ENCODE results near the gene ARSI.

Gene ARSI

DNA sequence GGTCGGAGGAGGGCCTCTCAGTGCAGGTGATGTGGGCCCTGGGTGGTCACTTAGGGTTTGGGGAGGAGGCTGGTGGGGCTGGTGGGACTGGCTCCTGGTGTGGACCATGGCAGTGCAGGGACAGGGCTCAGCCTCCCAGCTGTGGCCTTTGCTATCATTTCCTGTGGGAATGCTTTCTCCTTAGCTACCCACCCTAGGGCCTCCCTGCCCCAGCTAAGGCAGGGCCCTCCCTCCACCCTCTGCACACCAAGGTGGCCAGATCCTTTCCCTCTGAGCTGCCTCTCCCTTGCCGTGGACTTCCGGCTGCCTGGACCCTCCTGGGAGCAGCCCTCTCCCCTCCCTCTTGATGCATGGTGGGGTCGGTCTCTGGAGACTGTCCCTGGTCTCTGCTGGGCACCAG is 22.7 kb upstream of the ARSI start:
- no peak for DNase-seq

DNA sequence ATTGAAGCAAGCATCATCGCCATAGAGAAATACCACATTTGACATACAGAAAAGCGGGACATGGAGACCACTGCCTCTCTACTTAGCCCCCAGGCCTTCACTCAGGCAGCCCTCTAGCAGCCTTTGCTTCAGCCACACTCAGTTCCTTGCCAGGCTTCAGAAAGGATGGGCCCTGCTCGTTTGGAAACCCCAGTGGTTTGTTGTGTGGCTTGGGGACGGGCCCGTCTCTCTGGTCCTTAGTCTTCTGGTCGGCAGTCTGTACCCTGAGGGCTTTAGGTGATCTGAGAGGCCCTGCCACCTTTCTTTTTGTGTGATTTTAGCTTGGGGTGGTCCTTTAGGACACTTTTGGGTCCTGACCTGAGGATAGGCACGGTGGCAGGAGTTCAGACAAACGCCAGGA is 21.1 kb upstream of the ARSI start:
- no peak for DNase-seq

DNA sequence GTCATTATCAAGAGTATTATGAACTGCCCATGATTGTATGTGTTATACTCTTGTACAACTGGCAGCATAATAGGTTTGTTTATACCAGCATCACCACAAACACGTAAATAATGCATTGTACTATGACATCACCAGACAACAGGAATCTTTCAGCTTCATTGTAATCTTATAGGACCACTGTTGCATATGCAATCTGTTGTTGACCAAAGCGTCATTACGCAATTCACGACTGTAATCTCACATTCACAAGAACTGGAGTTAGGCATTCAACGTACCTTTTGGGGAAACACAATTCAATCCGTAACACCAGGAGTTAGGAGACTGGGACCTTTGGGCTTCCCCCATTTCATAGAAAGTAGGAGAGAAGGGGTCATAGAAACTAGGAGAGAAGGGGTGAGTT is 20.4 kb upstream of the ARSI start:
- DNase-seq = no peak

DNA sequence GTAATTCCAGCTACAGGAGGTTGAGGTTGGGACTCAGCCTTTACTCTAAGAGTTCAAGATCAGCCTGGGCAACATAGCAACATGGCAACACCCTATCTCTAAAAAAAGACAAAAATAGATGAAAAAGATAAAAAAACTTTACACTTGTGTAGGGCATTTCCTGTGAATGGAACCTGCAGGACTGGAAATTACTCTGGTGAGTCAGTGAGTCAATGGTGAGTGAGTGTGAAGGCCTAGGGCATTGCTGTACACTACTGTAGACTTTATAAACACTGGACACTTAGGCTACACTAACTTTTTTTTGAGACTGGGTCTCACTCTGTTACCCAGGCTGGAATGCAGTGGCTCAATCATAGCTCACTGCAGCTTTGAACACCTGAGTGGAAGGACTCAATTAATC is 19.5 kb upstream of the ARSI start:
- DNase-seq = no peak

DNA sequence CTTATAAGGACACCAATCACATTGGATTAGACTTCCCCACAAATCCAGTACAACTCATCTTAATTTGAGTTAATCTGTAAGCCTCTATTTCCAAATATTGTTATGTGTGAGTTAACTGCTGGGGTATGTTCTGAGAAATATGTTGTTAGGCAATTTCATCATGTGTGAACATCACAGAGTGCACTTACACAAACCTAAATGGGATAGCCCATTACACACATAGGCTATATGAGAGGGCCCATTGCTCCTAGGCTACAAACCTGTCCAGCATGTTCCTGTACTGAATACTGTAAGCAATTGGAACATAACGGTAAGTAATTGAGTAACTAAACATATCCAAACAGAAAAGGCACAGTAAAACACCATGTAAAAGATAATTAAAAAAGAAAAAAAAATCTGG is 19.1 kb upstream of the ARSI start:
- no peak for DNase-seq

DNA sequence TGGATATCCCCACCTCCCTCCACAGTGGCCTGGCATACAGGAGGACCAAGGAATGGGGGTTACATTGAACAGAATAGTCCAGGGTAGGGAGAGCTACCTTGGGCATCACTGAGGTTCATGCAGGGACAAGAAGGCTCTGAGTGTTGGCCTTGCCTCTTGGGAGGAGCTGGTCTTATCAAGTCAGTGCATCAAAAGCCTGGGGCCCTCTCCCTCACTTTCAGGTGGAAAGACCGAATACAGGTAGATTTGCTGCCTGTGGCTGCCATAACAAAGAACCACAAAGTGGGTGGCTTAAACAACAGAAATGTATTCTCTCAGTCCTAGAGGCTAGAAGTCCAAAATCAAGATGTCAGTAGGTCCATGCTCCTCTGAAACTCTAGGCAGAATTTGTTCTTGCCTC is 18.5 kb upstream of the ARSI start:
- no peak for DNase-seq

DNA sequence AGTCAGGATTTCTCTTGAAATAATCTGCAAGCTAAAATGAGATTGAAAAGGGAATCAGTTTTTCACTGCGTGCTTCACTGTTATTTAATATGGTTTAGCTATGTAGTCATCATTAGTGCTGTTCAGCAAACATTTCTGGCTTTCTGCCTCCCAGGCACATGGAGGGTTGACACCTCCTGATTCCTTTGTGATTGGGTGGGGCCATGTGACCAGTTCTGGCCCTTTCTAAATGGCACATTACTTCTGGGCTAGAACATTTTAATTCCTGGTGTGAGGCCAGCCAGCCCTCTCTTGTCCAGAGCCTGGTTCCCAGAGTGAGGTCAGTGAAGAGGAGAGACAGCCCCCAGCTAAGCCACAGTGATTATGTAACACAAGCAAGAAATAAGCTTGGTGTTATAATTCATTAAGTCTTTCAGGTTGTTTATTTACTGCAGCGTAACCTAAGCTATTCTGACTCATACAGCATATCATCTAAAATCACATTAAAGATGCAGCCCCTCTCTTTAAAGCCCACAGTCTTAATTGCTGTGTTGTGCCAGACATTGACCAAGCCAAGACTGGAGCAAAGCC is 17.4 kb upstream of the ARSI start:
- no peak for DNase-seq

DNA sequence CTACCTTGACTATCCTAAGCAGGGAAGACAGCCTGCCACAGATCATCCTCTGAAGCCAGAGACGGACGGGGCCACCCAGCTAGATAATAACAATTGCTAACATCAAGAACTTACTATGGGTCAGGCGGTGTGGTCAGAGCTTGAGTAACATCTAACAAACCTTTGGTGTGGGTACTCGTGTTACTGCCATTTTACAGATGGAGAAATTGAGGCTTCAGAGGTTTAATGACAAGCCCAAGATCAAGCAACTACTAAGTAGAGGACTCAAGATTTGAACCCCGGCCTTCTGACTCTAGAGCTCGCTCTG is 16.7 kb upstream of the ARSI start:
- no peak for DNase-seq

DNA sequence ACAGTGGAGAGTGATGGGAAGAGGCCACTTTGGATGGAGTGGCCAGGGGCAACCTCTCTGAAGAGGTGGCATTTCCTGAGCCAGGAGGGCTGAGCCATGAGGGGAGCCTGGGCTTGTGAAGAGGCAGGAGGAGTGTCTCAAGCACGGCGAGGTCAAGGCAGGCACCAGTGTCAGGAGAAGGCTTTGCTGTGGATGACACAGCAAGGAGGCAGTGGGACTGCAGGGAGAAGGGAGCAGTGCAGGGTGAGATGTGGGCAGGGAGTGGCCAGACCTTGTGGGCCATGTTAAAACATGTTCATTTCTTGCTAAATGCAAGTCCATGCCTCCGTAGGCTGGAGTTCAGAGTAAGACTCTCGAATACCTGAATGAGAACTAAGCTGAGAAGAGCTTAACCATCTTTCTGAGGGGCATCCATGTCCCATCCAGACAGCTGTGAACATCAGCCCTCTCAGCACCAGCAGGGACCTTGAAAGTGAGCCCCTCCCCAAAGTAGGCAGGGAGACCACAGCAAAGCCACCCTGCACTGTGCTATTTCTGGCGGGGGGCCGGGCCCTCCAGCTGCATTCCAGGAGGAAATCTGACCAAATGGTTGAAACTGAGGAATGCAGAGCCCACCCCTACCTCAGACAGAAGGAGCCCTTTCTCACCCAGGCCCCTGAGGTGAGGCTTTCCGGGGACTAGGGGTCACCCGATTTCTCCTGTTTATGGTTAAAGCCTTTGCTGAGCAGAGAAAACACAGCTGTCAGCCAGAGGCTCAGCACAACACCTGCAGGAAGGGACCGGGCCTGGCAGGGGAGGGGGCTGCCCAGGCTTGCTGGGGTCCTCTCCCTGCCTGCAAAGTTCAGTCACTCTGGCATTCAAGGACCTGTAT is 16.1 kb upstream of the ARSI start:
- no peak for DNase-seq

DNA sequence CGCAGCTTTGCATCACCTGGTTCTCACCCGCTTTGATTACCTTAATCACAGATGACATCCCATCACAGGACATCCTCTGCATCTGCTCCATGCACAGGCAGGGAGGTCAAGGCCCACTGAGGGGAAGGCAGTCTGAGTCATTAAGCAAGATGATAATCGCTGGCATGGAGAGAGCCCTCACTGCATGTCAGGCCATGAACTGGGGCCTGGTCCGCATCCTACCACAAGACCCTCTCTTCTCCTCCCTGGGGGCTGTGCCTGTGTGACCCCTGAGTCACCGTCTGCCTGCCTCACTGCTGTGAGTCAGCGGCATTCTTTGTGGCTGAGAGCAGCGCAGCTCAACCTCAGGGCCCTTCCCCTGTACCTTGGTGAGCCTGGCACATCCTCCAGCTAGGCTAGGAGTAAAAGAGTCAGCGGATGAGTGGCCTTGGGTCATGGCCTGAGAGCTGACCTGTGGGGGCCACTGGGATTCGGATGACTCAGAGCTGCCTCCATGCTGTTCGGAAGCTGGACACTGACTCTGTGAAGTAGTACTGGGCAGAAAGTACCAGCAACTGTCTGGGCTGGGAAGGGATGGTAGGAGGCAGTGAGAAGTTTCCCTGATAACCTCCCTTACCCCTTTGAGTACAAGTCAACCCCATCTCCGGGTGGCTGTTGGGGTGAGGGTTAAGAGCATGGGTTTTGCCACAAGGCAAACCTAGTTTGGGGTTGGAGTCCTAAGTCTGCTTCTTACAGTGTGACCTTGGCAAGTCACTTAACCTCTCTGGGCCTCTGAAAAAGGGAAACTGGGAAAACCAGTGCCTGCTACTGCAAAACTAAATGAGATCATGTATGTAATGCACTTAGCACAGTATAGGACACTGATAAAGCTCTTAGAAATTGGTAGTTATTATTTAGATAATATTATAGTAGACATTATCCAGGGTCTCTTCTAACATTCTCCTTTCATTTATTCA is 14.6 kb upstream of the ARSI start:
- DNase-seq = no peak

DNA sequence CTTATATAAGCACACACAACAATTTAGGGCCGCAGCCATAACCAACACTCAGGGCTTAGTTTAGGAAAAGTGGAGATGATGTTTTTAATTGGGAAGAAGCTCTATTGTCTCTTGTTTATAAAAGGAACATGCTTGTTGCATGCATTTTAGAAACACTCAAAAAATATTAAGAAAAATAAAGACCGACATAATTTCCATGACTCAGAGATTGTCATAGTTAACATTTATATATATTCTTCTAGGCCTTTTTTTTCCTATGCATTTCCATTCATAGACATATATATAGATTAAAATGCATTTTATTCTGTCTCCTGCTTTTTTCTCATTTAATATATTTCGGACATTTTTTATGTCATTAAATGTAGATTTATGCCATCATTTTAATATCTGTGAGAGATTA is 13.6 kb upstream of the ARSI start:
- no peak for DNase-seq

DNA sequence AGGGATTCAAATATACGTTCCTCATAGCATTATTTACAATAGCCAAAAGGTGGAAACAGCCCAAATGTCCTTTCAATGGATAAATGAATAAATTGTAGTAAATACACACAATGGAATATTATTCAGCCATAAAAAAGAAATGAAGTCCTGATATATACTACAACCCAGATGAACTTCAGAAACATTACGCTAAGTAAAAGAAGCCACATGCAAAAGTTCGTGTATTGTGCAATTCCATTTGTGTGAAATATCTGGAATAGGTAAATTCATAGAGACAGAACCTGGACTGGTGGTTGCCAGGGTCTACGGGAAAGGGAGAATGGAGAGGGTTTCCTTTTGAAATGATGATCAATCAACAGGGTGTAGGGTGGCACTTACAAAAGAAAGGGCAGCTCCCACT is 12.5 kb upstream of the ARSI start:
- no peak for DNase-seq

DNA sequence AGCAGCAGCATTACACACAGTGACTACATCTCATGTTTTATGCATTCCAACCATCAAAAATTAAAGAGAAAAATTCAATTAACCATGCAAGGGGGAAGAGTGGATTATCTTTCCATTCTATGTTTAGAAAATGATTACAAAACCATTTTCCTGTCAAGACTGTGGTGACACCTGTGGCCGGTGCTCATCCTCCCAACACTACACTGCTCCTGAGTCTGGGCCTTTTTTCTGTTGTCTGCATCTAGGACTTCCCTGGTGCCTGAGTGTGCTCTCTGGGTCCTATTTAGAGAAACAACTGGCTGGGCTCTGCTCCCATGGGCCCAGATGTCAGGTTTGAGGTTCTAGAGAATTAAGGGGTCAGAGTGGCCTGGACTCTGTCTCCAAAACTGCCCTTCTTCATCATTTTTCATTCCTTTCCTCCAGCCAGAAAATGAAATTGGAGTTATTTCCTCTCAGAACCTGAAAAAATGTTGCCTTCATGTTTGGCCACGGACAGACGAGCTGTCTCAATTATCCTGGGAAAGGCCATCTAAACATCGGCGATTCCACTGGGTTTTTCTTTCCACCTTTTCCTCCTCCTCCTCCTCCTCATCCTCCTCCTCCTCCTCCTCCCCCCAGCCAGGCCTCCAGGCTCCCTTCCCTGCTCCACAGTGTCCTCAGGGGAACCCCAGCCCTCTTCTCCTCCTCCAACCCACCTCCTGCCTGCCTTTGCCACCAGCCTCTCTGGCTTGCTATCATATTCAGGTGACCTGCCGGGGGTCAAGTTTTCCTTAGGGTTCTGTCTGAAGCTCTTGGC is 11.4 kb upstream of the ARSI start:
- no peak for DNase-seq

DNA sequence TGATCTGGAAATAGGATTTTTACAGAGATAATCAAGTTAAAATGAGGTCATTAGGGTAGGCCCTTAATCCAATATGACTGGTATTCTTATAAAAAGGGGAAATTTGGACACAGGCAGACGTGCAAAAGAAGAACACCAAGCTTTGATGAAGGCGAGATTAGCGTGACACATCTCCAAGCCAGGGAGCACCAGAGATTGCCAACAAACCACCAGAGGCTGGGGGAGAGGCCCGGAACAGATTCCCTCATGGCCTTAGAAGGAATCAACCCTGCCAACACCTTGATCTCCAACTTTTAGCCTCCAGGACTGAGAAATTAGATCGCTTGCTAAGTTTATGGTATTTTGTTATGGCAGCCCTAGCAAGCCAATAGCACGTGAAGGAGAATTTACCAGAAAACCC is 10.8 kb upstream of the ARSI start:
- DNase-seq = no peak

DNA sequence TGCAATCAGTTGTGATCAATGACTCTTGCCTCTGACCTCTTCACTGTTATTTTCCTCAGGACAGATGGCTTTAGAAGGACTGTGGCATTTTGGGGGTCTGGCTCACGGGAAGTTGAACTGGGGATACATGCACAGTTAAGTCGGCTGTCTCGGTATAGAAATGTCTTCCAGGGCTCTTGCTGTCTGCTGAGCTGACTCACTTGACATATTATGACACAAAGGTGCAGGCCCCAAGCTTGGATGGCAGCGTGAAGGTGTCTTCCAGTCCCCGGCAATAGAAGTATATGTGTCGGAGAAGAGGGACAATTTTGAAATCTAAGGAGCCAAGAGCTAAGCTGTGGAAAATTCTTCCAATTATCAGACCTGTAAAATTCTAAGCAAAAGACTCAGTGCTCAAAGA is 9.8 kb upstream of the ARSI start:
- no peak for DNase-seq

DNA sequence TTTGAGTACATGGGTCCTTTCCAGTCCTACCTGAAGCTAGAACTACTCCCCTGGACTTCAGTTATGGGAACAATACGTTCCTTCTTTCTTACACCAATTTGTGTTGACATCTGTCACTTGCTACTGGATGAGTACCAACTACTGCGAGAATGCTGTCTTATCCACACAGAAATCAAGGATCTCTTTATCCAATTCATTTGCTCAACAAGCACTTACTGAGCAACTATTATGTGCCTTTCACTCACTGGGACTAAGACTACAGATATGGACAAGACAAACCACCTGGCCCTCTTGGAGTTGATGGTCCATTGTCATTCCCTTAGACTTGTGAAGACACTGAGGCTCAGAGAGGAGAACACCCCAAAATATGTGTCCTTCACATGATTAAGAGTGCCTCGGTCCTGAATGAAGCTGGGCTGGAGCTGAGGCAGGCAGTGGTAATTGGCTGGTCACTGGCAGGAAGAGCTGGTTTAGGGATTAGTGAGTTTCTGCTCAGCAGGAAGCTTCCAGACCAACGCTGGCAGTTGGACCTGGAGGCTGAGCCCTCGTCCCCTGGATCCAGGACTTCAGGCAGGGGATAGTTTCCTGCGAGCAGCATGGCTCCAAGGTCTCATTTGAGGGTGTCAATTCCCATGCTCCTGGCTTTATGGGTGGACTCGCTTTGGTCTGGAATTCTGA is 8.4 kb upstream of the ARSI start:
- DNase-seq = no peak

DNA sequence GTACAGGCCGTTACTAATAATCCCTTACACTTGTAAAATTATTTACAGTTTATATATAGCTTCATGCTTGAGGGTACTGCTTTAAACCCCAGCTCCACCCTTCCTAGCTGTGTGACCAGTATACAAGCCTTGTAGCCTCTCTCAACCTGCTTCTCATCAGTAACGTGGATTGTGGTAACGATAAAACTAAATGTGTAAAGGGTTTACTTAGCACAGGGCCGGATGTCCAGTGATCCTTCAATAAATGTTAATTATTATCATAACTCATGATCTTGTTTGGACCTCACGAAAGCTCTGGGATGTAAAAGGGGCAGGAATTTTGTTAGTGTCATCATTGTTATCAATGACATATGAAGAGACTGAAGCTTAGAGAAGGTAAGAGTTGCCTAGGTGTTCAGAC is 7.5 kb upstream of the ARSI start:
- DNase-seq = no peak

DNA sequence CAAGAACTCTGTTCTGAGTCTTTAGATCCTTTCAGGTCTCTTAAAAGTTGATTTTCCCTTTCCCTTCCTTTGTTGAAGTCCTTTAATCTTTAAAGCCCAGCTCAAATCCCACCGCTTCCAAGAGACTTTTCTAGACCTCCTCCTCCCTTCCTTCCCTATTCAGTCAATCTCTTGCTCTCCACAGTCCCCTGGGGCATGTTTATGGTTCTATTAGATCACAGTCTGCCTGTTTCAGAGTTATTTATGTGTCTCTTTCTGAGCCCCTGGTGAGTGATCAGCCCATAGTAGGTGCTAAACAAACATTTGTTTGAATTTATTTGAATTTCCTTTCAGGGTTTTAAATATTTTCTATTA is 7.2 kb upstream of the ARSI start:
- DNase-seq = no peak

DNA sequence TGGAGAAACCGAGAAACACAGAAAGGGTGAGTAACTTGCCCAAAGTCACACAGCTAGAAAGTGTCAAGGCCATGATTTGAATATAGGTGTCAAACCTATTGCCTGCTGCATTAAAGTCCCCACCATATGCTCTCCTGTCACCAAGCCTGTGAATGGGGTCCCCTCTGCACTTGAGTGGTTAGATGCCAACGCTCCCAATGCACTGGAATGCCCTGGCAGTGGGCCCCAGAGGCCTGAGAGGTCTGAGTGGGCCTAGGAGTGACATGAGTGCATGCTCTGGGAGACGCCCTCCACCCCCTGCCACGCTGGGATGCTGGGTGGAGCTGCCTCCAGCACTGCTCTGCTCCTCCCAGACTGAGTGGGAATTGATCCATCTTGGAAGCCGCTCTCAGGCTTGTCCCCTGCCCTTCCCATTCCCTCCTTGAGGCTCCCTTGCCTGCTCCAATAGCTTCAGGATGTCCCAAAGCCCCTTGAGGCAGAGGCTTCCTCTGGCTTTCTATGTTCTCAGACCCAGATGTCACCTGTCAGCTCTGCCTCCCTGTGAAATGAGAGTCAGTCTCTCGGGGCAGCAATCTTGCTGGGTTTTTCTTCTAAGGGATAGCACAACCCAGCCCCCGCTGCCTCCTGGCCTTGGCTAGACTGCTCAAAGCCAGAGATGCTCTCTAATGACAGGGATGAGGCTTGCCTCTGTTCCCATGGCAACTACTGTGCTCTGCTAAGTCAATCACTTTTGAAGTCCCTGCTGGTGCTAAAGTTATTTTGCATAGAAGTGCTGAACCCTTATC is 6.6 kb upstream of the ARSI start:
- DNase-seq = no peak

DNA sequence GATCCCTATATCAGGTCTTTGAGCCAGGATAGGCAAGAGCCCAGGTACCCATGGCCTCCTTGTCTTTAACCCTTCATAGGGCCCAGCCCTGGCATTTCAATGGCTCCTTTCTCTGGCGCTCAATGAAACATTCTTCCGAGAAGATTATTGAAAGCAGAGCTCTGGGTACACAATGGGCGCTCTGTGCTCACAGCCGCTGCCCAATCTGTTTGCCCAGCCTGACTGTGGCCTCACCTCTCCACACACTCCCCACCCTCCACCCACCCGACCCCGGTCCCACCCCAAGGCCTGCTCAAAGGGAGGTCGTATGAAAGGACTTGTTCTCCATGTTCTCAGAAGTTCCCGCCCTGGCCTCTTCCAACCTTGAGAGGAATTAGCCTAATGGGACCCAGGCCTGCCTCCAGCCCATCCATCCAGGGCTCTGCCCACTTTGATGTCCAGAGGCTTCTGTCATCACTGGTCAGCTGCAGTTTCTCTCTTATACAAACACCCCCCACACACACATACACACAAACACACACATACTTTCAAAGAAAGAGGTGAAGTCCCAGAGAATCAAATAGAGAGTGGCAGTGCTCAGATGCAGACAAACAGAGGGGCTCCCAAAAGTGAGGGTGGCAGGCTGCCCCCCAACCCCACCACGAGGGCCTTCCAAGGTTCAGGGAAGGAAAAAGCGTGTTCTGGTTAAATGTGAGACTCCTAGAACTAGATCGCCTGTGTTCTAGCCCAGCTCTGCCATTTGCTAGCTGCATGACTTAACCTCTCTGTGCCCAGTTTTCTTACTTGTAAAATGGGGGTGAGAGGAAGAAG is 5.1 kb upstream of the ARSI start:
- no peak for DNase-seq

DNA sequence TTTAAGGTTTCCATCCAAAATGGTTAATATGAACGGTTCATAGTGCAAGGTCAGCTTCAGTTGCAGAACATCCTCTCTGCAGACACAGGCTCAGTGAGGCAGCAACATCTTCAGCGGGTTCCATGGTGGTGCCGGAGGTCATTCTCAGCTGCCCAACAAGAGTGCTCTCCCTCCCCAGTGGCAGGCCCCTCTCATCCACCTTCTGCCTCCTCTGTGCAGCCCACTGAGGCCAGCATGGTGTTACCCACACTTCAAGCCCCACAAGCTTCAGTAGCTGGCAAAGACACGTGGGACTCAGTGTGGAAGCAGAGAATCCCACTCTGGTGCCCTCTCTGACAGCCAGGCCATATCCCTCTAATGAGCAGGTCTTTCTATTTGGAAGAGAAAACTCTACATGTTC is 4.1 kb upstream of the ARSI start:
- no peak for DNase-seq

Data from CD4-positive, alpha-beta T cell treated with Interleukin-17A for 4 hours (primary cell).